HTR-8/SVneo (cell line): Measurements from ENCODE around the gene CTDSPL.

Experiments used
- DNase-seq: peaks from one replicate; pipeline ENCODE4 v3.0.0; 2011; ENCODE audit warnings: low spot score, mixed read lengths; ENCODE audit not compliant: insufficient read length
- FAIRE-seq: peaks from 2 replicates; lab custom pipeline; 2011; peaks lifted over from hg19 to GRCh38; lab: Jason Lieb, UNC

Gene CTDSPL

GRCh38 chr3:37887824-37888223 is 26.1 kb downstream of the CTDSPL start:
- no peak for DNase-seq
- no peak for FAIRE-seq

GRCh38 chr3:37888421-37888820 is 26.7 kb downstream of the CTDSPL start:
- no peak for DNase-seq
- no peak for FAIRE-seq

GRCh38 chr3:37890522-37890921 is 28.8 kb downstream of the CTDSPL start:
- DNase-seq, result no peak
- no peak for FAIRE-seq

- no peak for DNase-seq
- no peak for FAIRE-seq
Measured at GRCh38 chr3:37891227-37891626, 29.5 kb downstream of the CTDSPL start.

- DNase-seq, result no peak
- FAIRE-seq, result no peak
Measured at GRCh38 chr3:37892927-37893600, 31.4 kb downstream of the CTDSPL start.

GRCh38 chr3:37896827-37897226 is 35.1 kb downstream of the CTDSPL start:
- no peak for FAIRE-seq
- no peak for DNase-seq

- no peak for FAIRE-seq
Measured at GRCh38 chr3:37897763-37898162, 36.1 kb downstream of the CTDSPL start.

GRCh38 chr3:37898424-37898823 is 36.7 kb downstream of the CTDSPL start:
- no peak for DNase-seq
- FAIRE-seq, result no peak

More at GRCh38 chr3:37897763-37898162, 36.1 kb downstream of the CTDSPL start:
- DNase-seq, result no peak

GRCh38 chr3:37899101-37899707 is 37.5 kb downstream of the CTDSPL start:
- DNase-seq, result no peak
- no peak for FAIRE-seq

GRCh38 chr3:37899711-37900306 is 38.1 kb downstream of the CTDSPL start:
- FAIRE-seq, result no peak
- no peak for DNase-seq

- FAIRE-seq, result no peak
Measured at GRCh38 chr3:37901721-37902120, 40.0 kb downstream of the CTDSPL start.

GRCh38 chr3:37902674-37903073 is 41.0 kb downstream of the CTDSPL start:
- FAIRE-seq (no peak), DNase-seq (no peak)

More at GRCh38 chr3:37901721-37902120, 40.0 kb downstream of the CTDSPL start:
- DNase-seq, result no peak

- FAIRE-seq (no peak), DNase-seq (no peak)
Measured at GRCh38 chr3:37903320-37903719, 41.6 kb downstream of the CTDSPL start.

GRCh38 chr3:37903734-37904133 is 42.1 kb downstream of the CTDSPL start:
- no peak for FAIRE-seq
- DNase-seq, result no peak

- DNase-seq, result no peak
- no peak for FAIRE-seq
Measured at GRCh38 chr3:37904601-37905000, 42.9 kb downstream of the CTDSPL start.

- FAIRE-seq, result no peak
- no peak for DNase-seq
Measured at GRCh38 chr3:37905346-37905745, 43.7 kb downstream of the CTDSPL start.

- FAIRE-seq (no peak), DNase-seq (no peak)
Measured at GRCh38 chr3:37905987-37906674, 44.5 kb downstream of the CTDSPL start.

- DNase-seq, result no peak
- FAIRE-seq, result no peak
Measured at GRCh38 chr3:37906734-37907282, 45.1 kb downstream of the CTDSPL start.

- no peak for DNase-seq
- no peak for FAIRE-seq
Measured at GRCh38 chr3:37907371-37907770, 45.7 kb downstream of the CTDSPL start.

GRCh38 chr3:37907906-37908305 is 46.2 kb downstream of the CTDSPL start:
- DNase-seq, result no peak
- no peak for FAIRE-seq
